Stomach smooth muscle (tissue), 2 donors: Measurements from ENCODE around the gene GTF3C2.
"Not testable (repeated sequence)": the region's sequence is repeated elsewhere in the genome, so short reads cannot be mapped to it uniquely, and the experiment has no call there.

ENCODE experiments used
- H3K27ac ChIP-seq: one replicate; pipeline ENCODE4 v1.7.0; 2013; ENCODE audit warnings: mild to moderate bottlenecking, low read length, inconsistent platforms
- H3K27me3 ChIP-seq, 2 donors: one replicate each; pipeline ENCODE4 v1.7.0; 2013; ENCODE audit warnings: low read length in 2 of 2; ENCODE audit not compliant: insufficient read depth in 2 of 2, control insufficient read depth in 1 of 2
- H3K36me3 ChIP-seq, 2 donors: one replicate each; pipeline ENCODE4 v1.7.0; 2013; ENCODE audit warnings: low read length in 2 of 2; ENCODE audit not compliant: control insufficient read depth in 2 of 2, insufficient read depth in 2 of 2
- H3K4me1 ChIP-seq: one replicate; pipeline ENCODE4 v1.7.0; 2013; ENCODE audit warnings: low read length; ENCODE audit not compliant: control insufficient read depth, insufficient read depth
- H3K4me3 ChIP-seq, 2 donors: one replicate each; pipeline ENCODE4 v1.7.0; 2013; ENCODE audit warnings: low read length in 2 of 2
- H3K9ac ChIP-seq, 2 donors: one replicate each; pipeline ENCODE4 v1.7.0; 2013; ENCODE audit warnings: low read length in 2 of 2, mild to moderate bottlenecking in 1 of 2
- H3K9me3 ChIP-seq, 2 donors: one replicate each; pipeline ENCODE4 v1.7.0; 2013; ENCODE audit warnings: low read length in 2 of 2; ENCODE audit not compliant: control insufficient read depth in 2 of 2
- donor health status: healthy.
- donor health status: Pancreatic carcinoma.

The GTF3C2 gene

DNA sequence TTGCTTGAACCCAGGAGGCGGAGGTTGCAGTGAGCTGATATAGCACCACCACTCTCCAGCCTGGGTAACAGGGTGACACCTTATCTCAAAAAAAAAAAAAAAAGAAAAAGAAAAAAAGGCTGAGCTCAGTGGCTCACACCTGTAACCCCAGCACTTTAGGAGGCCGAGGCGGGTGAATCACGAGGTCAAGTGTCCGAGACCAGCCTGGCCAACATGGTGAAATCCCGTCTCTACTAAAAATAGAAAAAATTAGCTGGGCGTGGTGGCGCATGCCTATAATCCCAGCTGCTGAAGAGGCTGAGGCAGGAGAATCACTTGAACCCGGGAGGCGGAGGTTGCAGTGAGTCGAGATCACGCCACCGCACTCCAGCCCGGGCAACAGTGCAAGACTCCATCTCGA lies 36.7 kb downstream of the GTF3C2 start:
- H3K9ac ChIP-seq, H3K27ac ChIP-seq, H3K9me3 ChIP-seq, H3K27me3 ChIP-seq, H3K4me3 ChIP-seq, H3K36me3 ChIP-seq: not testable (repeated sequence)
- H3K4me1 ChIP-seq, result peaks cover 18% of the 10 kb centered on the region

DNA sequence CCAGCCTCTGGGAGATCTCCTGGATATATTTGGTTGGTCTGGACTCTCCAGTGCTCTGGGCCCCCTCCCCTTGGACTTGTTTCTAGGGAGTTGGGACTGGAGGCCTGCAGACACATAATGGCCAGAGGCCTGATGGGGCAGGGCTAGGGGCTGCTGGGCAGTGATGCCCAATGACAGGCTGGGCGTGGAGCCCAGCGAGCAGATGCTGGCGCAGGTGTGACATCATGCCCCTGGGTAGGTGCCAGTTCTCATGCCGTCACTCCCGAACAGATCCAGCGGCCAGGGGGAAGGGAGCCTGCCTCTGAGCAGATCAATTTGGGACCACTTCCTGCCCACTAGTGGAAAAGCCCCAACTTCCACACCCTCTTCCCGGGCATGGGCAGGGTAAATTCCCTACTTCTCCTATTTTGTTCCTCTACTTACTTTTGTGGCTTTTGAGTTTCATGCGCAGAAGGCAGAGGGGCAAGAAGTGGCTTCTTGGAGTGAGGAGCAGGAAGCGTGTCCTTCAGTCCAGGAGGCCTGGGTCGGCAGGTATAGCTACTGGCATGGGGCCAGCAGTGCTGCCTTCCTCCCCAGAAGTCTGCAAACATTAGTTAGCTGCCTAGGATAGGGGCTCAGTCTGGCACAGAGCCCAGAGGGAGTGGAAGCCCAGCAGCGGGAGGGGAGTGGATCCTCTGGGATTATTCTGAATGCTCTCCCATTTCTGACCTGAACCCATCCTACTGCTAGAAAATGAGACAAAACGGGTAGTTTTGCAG lies 39.7 kb downstream of the GTF3C2 start:
- H3K27ac ChIP-seq, result no peak overlapping the region
- H3K9ac ChIP-seq, result no peak overlapping the region
- peaks cover 7% of the 10 kb centered on the region for H3K4me1 ChIP-seq

DNA sequence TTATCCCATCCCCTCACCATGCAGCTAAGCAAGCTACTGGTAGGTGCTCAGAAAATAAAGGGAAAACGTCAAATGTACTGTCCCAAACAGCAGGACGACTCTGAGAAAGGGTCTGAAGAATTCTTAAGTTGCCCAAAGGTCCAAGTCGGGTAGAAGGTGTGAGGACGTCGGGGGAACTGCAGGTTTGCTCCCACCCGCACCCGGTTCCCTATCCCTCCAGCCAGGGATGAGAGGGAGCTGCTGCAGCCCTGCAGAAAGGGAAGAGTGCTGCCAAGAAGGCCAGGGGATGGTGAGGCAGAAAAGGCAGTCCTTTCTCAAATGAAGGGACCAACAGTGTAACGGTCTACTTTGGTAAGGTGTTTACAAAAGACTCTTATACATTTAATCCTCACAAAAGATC lies 41.4 kb downstream of the GTF3C2 start:
- Histone ChIP-seq H3K4me3 (no peak overlapping the region), H3K27ac (no peak overlapping the region), H3K9me3 (no peaks in the 10 kb centered on the region), H3K9ac (no peak overlapping the region), H3K27me3 (no peaks in the 10 kb centered on the region), H3K36me3 (peaks cover 3 to 11% of the 10 kb centered on the region in 2 donors), H3K4me1 (no peaks in the 10 kb centered on the region)

More for the DNA sequence above, 39.7 kb downstream of the GTF3C2 start:
- no peak overlapping the region for H3K4me3 ChIP-seq
- H3K9me3 ChIP-seq, result no peaks in the 10 kb centered on the region
- H3K27me3 ChIP-seq, result no peaks in the 10 kb centered on the region
- H3K36me3 ChIP-seq, result peaks cover 0 to 4% of the 10 kb centered on the region in 2 donors

DNA sequence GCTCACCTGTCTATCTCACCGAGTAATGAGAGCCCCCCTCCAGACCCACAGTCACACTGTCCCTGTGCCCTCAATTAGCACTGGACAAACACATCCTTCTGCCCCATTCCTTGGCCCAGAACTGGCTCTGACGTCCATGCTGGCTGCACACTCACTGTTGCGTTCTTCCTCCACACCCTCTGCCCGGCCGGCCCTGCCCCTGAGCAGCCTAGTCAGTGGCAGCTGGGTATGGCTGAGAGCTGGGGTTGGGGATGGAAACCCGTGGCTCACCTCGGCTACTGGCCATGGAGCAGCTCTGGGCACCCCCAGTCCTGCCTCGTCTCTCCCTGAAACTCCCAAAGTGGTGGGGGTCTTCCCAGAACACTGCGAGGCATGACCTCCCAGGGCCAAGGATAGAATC lies 41.9 kb downstream of the GTF3C2 start:
- no peak overlapping the region for H3K27ac ChIP-seq
- no peaks in the 10 kb centered on the region for H3K4me1 ChIP-seq
- H3K4me3 ChIP-seq, result no peak overlapping the region
- H3K36me3 ChIP-seq, result peaks cover 5 to 13% of the 10 kb centered on the region in 2 donors
- no peaks in the 10 kb centered on the region for H3K9me3 ChIP-seq
- peaks cover 0 to 2% of the 10 kb centered on the region in 2 donors for H3K27me3 ChIP-seq
- H3K9ac ChIP-seq, result no peak overlapping the region

DNA sequence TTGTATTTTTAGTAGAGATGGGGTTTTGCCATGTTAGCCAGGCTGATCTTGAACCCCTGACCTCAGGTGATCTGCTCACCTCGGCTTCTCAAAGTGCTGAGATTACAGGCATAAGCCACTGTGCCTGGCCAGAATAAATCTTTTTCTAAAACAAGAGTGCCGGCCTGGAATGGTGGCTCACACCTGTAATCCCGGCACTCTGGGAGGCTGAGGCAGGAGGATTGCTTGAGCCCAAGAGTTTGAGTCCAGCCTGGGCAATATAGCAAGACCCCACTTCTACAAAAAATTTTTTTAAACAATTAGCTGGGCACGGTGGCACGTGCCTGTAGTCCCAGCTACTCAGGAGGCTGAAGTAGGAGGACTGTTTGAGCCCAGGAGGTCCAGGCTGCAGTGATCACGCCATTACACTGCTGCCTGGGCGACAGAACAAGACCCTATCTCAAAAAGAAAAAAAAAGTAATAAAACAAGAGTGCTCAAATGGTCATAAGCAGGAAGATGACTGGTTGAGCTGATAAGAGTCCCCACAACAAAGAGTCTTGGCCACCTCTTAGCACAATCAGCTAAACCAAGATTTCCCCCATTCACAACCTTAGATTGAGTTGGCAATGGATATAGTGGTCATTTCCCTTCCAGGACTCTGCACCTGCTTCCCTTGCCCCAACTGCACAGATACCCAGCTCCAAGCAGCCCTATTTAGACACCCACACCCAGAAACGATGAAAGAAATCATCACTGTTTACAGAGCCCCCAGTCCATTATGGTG lies 42.5 kb downstream of the GTF3C2 start:
- peaks cover 9 to 14% of the 10 kb centered on the region in 2 donors for H3K36me3 ChIP-seq
- no peak overlapping the region for H3K9ac ChIP-seq
- no peak overlapping the region for H3K4me3 ChIP-seq
- H3K9me3 ChIP-seq, result no peaks in the 10 kb centered on the region
- H3K27ac ChIP-seq, result no peak overlapping the region
- no peaks in the 10 kb centered on the region for H3K4me1 ChIP-seq
- H3K27me3 ChIP-seq, result peaks cover 0 to 3% of the 10 kb centered on the region in 2 donors

DNA sequence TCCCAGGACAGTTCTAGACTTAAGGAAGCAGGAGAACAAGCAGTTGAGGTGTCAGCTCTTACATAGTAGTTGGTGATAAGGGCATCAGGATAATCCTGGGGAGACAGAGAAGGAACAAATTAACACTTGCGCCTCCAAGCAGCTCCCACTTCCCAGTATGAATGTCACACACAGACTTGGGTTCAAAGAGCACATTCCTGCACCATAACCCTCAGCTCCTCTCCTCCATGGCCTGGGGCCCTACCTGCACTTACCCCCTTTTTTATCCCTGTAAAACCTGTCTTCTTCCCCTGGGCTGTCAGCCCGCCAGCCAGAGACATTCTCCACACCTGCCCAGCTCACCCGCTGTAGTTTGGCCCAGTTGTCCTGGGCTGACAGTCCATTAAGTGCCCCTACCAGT lies 44.4 kb downstream of the GTF3C2 start:
- H3K36me3 ChIP-seq, result peaks cover 9 to 16% of the 10 kb centered on the region in 2 donors
- H3K9me3 ChIP-seq, result no peaks in the 10 kb centered on the region
- H3K4me1 ChIP-seq, result peaks cover 12% of the 10 kb centered on the region
- H3K4me3 ChIP-seq, result no peak overlapping the region
- H3K9ac ChIP-seq, result no peak overlapping the region
- H3K27ac ChIP-seq, result no peak overlapping the region
- peaks cover 16% of the 10 kb centered on the region in 2 donors for H3K27me3 ChIP-seq

DNA sequence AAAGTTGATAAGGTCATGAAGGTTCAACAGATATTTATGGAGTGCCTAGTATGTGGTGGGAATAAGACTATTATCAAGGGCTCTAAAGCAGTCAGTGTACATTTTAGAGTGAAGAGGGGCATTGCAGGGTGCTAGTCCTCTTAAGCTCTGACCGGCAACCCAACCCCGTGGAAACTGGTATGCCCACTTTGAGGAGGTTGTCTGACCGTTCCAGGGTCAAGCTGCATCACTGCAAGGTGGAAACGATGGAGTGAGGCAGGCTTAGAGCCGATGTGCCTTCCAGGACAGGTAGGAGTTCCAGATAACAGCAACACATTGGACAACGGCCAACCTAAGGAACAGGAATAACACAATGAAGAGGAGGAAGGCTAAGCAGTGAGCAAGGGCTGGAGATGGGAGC lies 46.9 kb downstream of the GTF3C2 start:
- Histone ChIP-seq H3K4me1 (peaks cover 19% of the 10 kb centered on the region), H3K9me3 (no peaks in the 10 kb centered on the region), H3K27ac (no peak overlapping the region), H3K9ac (no peak overlapping the region), H3K36me3 (peaks cover 9 to 16% of the 10 kb centered on the region in 2 donors), H3K4me3 (no peak overlapping the region), H3K27me3 (peaks cover 38% of the 10 kb centered on the region in 2 donors)

DNA sequence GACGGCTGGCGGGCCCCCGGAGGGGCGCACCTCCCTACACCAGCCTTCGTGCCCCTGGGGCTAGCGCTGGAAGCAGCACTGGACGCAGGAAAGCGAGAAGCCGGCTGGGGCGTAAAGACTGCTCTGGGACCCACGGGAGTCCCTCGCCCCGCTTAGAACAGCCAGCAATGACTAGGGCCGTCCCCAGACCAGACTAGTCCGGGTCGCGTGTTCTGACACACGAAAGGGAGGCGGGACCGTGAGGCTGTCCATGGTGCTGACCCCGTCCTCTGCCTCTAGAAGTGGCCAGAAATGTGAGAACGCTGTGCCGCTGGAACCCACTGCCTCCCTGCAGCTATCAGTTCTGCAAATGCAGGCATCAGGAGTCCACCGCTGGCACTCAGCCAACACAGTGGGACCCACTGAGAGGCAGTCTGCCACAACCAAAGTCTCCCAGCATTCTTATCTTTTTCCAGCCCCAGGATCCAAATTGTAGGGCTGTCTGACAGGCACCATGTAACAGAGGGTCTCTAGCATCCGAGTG lies 48.1 kb downstream of the GTF3C2 start, which contains the start of gene UCN:
TSS of gene UCN (minus strand) at position 87 of the 523 bp plus-strand sequence. CDS start 550 bp downstream, outside the sequence.
- Histone ChIP-seq H3K27me3 (peaks cover 39 to 41% of the 10 kb centered on the region in 2 donors), H3K4me3 (peak within 1 kb of the TSS in 1 of 2 donors; percentile 40), H3K27ac (no peak within 1 kb of the TSS), H3K36me3 (peaks cover 9 to 16% of the 10 kb centered on the region in 2 donors), H3K9me3 (no peaks in the 10 kb centered on the region), H3K9ac (no peak within 1 kb of the TSS), H3K4me1 (peaks cover 19% of the 10 kb centered on the region)

DNA sequence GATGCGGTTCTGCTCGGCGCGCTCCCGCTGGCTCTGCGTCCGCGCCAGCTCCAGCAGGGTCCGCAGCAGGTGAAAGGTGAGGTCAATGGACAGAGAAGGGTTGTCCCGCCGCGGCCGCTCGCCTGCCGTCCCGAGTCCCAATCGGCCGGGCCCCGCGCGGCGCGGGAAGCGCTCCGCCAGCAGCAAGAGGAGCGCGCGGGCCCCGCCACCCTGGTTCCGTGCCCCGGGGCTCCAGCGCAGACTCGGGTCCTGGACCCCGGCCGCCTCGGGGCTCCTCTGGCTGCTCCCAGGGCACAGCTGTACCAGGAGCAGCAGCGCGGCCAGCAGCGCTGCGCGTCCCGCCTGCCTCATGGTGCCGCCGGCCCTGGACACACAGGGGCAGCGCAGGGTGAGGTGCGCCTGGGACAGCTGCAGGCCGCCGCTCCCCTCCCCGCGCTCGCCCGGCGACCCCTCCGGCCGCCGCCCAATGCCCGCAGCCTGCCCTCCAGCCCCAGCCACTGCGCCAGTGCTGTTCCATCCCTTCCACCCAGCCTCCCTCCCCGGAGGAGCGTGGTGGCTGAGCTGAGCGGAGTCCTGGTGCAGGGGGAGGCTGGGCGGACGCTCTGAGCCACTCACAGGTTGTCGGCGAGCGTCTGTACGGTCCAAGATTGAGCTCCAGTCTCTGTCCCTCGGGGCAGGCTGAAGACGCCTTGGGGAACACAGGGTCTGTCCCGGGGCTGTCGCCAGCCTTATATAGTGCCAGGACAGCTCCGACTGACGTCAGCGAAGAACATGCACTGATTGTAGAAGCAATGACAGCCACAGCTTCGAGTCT lies 48.8 kb downstream of the GTF3C2 start:
- H3K36me3 ChIP-seq, result peaks cover 9 to 16% of the 10 kb centered on the region in 2 donors
- H3K4me3 ChIP-seq, result peak overlapping the region in 1 of 2 donors; percentile 40
- peaks cover 19% of the 10 kb centered on the region for H3K4me1 ChIP-seq
- no peak overlapping the region for H3K9ac ChIP-seq
- no peaks in the 10 kb centered on the region for H3K9me3 ChIP-seq
- no peak overlapping the region for H3K27ac ChIP-seq
- H3K27me3 ChIP-seq, result peaks cover 39 to 41% of the 10 kb centered on the region in 2 donors

DNA sequence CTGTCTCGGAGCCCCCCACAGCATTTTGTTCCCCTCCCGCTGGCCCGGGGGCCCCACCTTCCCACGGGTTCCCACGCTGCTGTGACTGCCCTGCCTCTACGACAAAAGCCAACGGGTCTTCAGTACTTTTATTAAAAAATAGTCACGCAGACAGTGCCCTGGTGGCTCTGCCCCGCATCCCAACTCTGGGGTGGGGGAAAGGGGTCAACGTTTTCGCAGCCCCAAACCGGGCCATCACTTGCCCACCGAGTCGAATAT lies 49.3 kb downstream of the GTF3C2 start:
- peaks cover 39 to 41% of the 10 kb centered on the region in 2 donors for H3K27me3 ChIP-seq
- H3K4me1 ChIP-seq, result peaks cover 19% of the 10 kb centered on the region
- no peak overlapping the region for H3K4me3 ChIP-seq
- H3K36me3 ChIP-seq, result peaks cover 9 to 14% of the 10 kb centered on the region in 2 donors
- no peaks in the 10 kb centered on the region for H3K9me3 ChIP-seq
- H3K9ac ChIP-seq, result no peak overlapping the region
- no peak overlapping the region for H3K27ac ChIP-seq
